ENCODE data around the gene PRDM15.

Gene PRDM15

DNA sequence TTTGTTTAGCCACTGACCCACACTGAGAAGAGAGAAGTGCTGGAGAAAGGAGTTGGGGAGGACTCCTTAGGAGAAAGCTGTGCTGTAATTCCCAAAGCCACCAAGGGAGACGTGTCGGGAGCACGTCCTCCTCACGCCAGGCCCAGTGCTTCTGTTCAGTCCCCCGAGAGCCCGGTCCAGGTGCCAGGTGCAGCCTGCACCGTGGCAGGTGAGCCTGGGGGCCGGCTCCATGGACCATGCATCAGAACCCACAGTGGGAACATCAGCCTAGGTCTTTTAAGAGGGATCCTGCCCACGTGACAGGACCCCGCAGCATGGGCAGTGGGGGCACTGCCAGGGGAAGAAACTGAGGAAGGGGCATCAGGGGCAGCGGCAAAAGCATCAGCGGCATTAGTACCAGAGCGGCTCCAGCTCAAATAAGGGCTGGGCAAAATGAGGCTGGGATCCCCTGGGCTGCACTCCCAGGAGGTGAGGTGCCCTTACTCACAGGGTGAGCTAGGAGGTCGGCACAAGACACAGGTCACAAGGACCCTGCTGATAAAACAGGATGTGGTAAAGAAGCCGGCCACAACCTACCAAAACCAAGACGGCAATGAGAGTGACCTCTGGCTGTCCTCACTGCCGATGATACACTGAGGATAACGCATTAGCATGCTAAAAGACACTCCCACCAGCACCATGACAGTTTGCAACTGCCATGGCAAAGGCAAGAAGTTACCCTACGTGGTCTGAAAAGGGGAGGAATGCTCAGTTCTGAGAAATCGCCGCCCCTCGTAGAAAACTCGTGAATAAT is 24.6 kb upstream of the PRDM15 start:
- Histone ChIP-seq H3K36me3 (replicated peaks; ENCODE audit: insufficient read depth, low read length) (no peaks in the 10 kb centered on the region), H3K9ac (ENCODE audit: low read length) (no peak overlapping the region), H3K79me2 (ENCODE audit: low read length) (no peaks in the 10 kb centered on the region), H3K4me1 (ENCODE audit: low read length) (no peaks in the 10 kb centered on the region), H4K20me1 (ENCODE audit: insufficient read depth, low read length) (no peaks in the 10 kb centered on the region), H3K27ac (ENCODE audit: low read length) (no peak overlapping the region), H3K9me2 (replicated peaks; ENCODE audit: insufficient read depth, low read length) (no peaks in the 10 kb centered on the region), H3F3A (ENCODE audit: insufficient read depth, low read length) (no peaks in the 10 kb centered on the region), H3K27me3 (replicated peaks; ENCODE audit: insufficient read depth, low read length) (no peaks in the 10 kb centered on the region), H3K4me3 (ENCODE audit: low read length) (no peak overlapping the region), H3K4me2 (ENCODE audit: low read depth, low read length) (no peak overlapping the region), H3K9me3 (replicated peaks; ENCODE audit: insufficient read depth, low read length) (no peaks in the 10 kb centered on the region), H2AFZ (ENCODE audit: low read length) (no peak overlapping the region)
- TF ChIP-seq EZH2phosphoT487 (IDR thresholded peaks at IDR 0.05; ENCODE audit: low read length) (no peak), EZH2 (optimal IDR thresholded peaks at IDR 0.05; ENCODE audit: low read depth, low read length) (no peak)
- TF ChIP-seq, protein P1, sequence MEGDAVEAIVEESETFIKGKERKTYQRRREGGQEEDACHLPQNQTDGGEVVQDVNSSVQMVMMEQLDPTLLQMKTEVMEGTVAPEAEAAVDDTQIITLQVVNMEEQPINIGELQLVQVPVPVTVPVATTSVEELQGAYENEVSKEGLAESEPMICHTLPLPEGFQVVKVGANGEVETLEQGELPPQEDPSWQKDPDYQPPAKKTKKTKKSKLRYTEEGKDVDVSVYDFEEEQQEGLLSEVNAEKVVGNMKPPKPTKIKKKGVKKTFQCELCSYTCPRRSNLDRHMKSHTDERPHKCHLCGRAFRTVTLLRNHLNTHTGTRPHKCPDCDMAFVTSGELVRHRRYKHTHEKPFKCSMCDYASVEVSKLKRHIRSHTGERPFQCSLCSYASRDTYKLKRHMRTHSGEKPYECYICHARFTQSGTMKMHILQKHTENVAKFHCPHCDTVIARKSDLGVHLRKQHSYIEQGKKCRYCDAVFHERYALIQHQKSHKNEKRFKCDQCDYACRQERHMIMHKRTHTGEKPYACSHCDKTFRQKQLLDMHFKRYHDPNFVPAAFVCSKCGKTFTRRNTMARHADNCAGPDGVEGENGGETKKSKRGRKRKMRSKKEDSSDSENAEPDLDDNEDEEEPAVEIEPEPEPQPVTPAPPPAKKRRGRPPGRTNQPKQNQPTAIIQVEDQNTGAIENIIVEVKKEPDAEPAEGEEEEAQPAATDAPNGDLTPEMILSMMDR (IDR thresholded peaks at IDR 0.05; ENCODE audit: low read length): no peak
- no peak for DNase-seq

DNA sequence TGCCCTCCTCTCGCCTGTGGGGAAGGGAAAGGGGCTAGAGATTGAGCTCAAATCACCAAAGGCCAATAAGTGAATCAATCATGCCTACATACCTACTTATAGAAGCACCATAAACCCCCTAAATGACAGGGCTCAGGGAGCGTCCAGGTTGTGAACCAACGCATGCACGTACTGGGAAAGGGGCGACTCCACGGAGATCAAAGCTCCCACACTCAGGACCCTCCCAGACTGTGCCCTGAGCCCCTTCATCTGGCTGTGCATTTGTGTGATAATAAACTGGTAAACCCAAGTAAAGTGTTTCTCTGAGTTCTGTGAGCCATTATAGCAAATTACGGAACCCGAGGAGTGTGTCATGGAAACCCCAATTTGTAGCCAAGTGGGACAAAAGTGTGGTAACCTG is 23.8 kb upstream of the PRDM15 start:
- H3K9ac ChIP-seq (ENCODE audit: low read length): no peak overlapping the region
- no peak overlapping the region for H3K27ac ChIP-seq (ENCODE audit: low read length)
- no peaks in the 10 kb centered on the region for H3K9me3 ChIP-seq (replicated peaks; ENCODE audit: insufficient read depth, low read length)
- H4K20me1 ChIP-seq (ENCODE audit: insufficient read depth, low read length): no peaks in the 10 kb centered on the region
- no peaks in the 10 kb centered on the region for H3F3A ChIP-seq (ENCODE audit: insufficient read depth, low read length)
- DNase-seq: no peak
- TF ChIP-seq, protein P1 (IDR thresholded peaks at IDR 0.05; ENCODE audit: low read length): no peak
- TF ChIP-seq EZH2phosphoT487 (IDR thresholded peaks at IDR 0.05; ENCODE audit: low read length): no peak
- TF ChIP-seq EZH2 (optimal IDR thresholded peaks at IDR 0.05; ENCODE audit: low read depth, low read length): no peak
- no peaks in the 10 kb centered on the region for H3K9me2 ChIP-seq (replicated peaks; ENCODE audit: insufficient read depth, low read length)
- no peak overlapping the region for H2AFZ ChIP-seq (ENCODE audit: low read length)
- H3K79me2 ChIP-seq (ENCODE audit: low read length): no peaks in the 10 kb centered on the region
- H3K4me1 ChIP-seq (ENCODE audit: low read length): no peaks in the 10 kb centered on the region
- H3K4me2 ChIP-seq (ENCODE audit: low read depth, low read length): no peak overlapping the region
- H3K27me3 ChIP-seq (replicated peaks; ENCODE audit: insufficient read depth, low read length): no peaks in the 10 kb centered on the region
- no peaks in the 10 kb centered on the region for H3K36me3 ChIP-seq (replicated peaks; ENCODE audit: insufficient read depth, low read length)
- no peak overlapping the region for H3K4me3 ChIP-seq (ENCODE audit: low read length)

DNA sequence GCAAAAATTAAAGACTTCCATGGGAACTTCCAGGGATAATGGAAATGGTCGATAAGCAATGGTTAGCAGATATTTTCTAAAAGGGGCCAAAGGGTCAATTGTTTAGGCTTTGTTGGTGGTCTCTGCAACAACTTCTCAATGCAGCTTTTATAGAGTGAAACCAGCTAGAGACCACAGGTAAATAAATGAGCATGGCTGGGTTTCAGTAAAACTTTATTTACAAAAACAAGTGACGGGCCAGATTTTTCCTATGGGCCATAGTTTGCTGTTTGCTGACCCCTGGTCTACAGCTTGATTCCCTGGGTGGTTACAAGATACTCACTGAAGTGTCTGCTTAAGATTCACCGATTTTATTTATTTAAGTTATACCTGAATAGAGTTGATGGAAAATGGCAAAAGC is 22.6 kb upstream of the PRDM15 start:
- no peak overlapping the region for H3K4me3 ChIP-seq (ENCODE audit: low read length)
- no peaks in the 10 kb centered on the region for H3K4me1 ChIP-seq (ENCODE audit: low read length)
- H3K36me3 ChIP-seq (replicated peaks; ENCODE audit: insufficient read depth, low read length): no peaks in the 10 kb centered on the region

More for the DNA sequence above, 22.6 kb upstream of the PRDM15 start:
- no peaks in the 10 kb centered on the region for H4K20me1 ChIP-seq (ENCODE audit: insufficient read depth, low read length)
- H3K9me2 ChIP-seq (replicated peaks; ENCODE audit: insufficient read depth, low read length): no peaks in the 10 kb centered on the region
- H3K9ac ChIP-seq (ENCODE audit: low read length): no peak overlapping the region
- TF ChIP-seq EZH2phosphoT487 (IDR thresholded peaks at IDR 0.05; ENCODE audit: low read length) (no peak), EZH2 (optimal IDR thresholded peaks at IDR 0.05; ENCODE audit: low read depth, low read length) (no peak)
- TF ChIP-seq, protein P1 (IDR thresholded peaks at IDR 0.05; ENCODE audit: low read length): no peak
- no peaks in the 10 kb centered on the region for H3F3A ChIP-seq (ENCODE audit: insufficient read depth, low read length)
- no peak overlapping the region for H3K27ac ChIP-seq (ENCODE audit: low read length)
- DNase-seq: no peak
- H3K4me2 ChIP-seq (ENCODE audit: low read depth, low read length): no peak overlapping the region
- H3K79me2 ChIP-seq (ENCODE audit: low read length): no peaks in the 10 kb centered on the region
- H3K9me3 ChIP-seq (replicated peaks; ENCODE audit: insufficient read depth, low read length): no peaks in the 10 kb centered on the region
- H2AFZ ChIP-seq (ENCODE audit: low read length): no peak overlapping the region
- no peaks in the 10 kb centered on the region for H3K27me3 ChIP-seq (replicated peaks; ENCODE audit: insufficient read depth, low read length)
